ENCODE data around the gene SPAG6. TPM values are rescaled to one million over a fixed set of nuclear protein-coding genes. Genes with fewer than 3 reads are reported as not detected.

The SPAG6 gene
- total RNA-seq, 1 experiment from 2014 or later, result not detected

DNA sequence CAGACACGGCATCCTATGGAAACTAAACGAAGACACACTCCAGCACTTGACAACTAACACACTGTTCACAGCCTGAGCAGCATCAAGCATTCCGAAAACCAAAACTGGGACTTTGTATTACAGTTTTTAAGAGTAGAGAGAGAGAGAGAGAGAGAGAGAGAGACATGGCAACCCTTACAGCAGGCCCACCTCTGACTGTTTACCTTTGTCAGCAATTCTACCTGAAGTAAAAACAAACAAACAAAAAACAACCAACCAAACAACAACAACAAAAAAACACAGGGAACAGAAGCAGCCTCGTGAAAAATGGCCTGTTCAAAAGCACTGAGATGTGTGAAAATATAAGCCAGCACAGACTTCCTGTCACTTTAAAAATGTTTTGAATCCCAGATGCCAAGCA lies 118.0 kb downstream of the SPAG6 start:
- no peak for DNase-seq (ENCODE audit: low read depth)
- in situ Hi-C loops (cut with HindIII; ENCODE audit: low pct_unique_long_range_greater_than_20kb, low sequenced_read_pairs), result no loop called here

DNA sequence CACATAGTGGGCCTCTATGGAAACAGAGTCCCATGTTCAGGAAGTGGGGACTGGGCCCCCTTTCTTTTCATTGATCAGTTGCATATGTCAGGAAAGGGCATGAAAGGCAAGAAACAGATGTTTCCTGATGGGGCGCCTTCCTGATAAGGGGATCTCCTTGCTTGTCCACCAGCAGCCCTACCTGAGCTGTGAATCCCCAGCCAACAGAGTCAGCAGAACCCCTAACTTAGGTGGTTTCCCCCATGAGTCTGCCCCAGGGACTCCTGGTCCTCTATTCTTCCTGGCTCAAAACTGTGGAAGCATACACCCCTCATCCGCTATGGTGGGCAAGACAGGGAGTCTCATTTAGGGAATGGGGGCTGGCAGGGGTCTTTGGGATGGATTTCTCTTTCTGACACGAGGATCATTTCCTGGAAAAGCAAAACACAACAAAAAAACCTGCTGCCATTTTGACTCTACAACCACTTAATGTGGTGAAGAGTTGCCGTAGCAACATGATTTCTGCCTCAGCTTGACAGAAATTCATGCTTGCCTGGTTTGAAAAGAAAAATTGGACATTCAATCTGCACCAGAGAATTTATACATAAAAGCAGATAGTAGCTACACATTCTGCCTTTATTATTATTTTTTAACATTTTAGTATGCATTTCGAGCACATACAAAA lies 119.8 kb downstream of the SPAG6 start:
- in situ Hi-C loops (cut with HindIII; ENCODE audit: low pct_unique_long_range_greater_than_20kb, low sequenced_read_pairs), result no loop called here
- DNase-seq (ENCODE audit: low read depth), result no peak

DNA sequence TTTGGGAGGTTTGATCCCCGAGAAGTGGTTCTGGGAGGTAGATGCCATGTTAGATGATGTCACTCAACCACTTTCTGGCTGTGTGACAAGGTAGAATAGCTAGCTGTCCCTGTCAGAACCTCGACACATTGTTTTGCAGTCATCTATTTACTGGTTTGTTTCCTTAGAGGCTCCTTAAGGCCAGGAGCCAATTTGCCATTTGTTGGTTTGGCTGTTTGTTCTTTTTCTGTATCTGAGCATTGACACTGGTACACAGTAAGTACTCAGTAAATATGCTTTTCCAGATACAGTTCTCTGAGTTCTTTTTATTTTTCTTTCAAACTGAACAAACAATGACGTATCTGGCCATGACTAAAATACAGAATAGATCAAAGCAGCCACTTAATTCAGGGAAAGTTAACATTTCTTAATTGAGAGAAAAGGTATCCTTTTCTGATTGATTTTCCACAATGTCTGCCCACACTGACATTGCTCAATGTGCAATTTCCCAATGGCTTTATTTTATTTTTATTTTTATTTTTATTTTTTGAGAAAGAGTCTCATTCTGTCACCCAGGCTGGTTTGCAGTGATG lies 121.6 kb downstream of the SPAG6 start:
- in situ Hi-C loops (cut with HindIII; ENCODE audit: low pct_unique_long_range_greater_than_20kb, low sequenced_read_pairs), result no loop called here
- no peak for DNase-seq (ENCODE audit: low read depth)

Other genes with a start within 250 kb of the SPAG6 start
- not detected in 2 replicates for gene EBLN1, start 127.5 kb upstream of the SPAG6 start, total RNA-seq (2014; rRNA removed; shearing (Covaris generic); ENCODE audit: low replicate concordance)
- gene COMMD3, start 29.1 kb upstream of the SPAG6 start, total RNA-seq (2014; rRNA removed; shearing (Covaris generic); ENCODE audit: low replicate concordance), result 70.6 and 91.7 TPM in 2 replicates
- gene BMI1, start 24.4 kb upstream of the SPAG6 start, total RNA-seq (2014; rRNA removed; shearing (Covaris generic); ENCODE audit: low replicate concordance), result 31.9 and 58.8 TPM in 2 replicates